ENCODE measurements around the gene PLCZ1. TPM values are rescaled to one million over a fixed set of nuclear protein-coding genes. Genes with fewer than 3 reads are reported as not detected.
"Not testable (repeated sequence)": the region's sequence is repeated elsewhere in the genome, so short reads cannot be mapped to it uniquely, and the experiment has no call there.

Gene PLCZ1
- polyA plus RNA-seq, 1 donor, result 1.3 TPM

- no peak for DNase-seq
Observed at GRCh38 chr12:18703911-18704310, 33.9 kb downstream of the PLCZ1 start.

GRCh38 chr12:18703321-18703720 lies 34.5 kb downstream of the PLCZ1 start:
- DNase-seq, result peak; percentile 14

- no peak for DNase-seq
Observed at GRCh38 chr12:18700271-18700670, 37.5 kb downstream of the PLCZ1 start.

- no peak for DNase-seq
Observed at GRCh38 chr12:18696971-18697602, 40.7 kb downstream of the PLCZ1 start.

- DNase-seq, result not testable (repeated sequence)
Observed at GRCh38 chr12:18693986-18694385, 43.8 kb downstream of the PLCZ1 start.

- no peak for DNase-seq
Observed at GRCh38 chr12:18690653-18691052, 47.2 kb downstream of the PLCZ1 start.

GRCh38 chr12:18689771-18690170 lies 48.0 kb downstream of the PLCZ1 start:
- DNase-seq, result no peak

- DNase-seq, result no peak
Observed at GRCh38 chr12:18684430-18684829, 53.4 kb downstream of the PLCZ1 start.

- no peak for DNase-seq
Observed at GRCh38 chr12:18683327-18684013, 54.3 kb downstream of the PLCZ1 start.

- DNase-seq, result no peak
Observed at GRCh38 chr12:18681818-18682217, 56.0 kb downstream of the PLCZ1 start.

GRCh38 chr12:18676996-18677588 lies 60.7 kb downstream of the PLCZ1 start:
- no peak for DNase-seq

GRCh38 chr12:18676141-18676540 lies 61.7 kb downstream of the PLCZ1 start:
- DNase-seq, result no peak

- DNase-seq, result no peak
Observed at GRCh38 chr12:18658829-18659228, 79.0 kb downstream of the PLCZ1 start.

GRCh38 chr12:18658179-18658578 lies 79.6 kb downstream of the PLCZ1 start:
- no peak for DNase-seq

GRCh38 chr12:18655351-18655750 lies 82.5 kb downstream of the PLCZ1 start:
- DNase-seq, result no peak

GRCh38 chr12:18653465-18653864 lies 84.3 kb downstream of the PLCZ1 start:
- no peak for DNase-seq

GRCh38 chr12:18652596-18652995 lies 85.2 kb downstream of the PLCZ1 start:
- no peak for DNase-seq

- no peak for DNase-seq
Observed at GRCh38 chr12:18651525-18651924, 86.3 kb downstream of the PLCZ1 start.

- no peak for DNase-seq
Observed at GRCh38 chr12:18646286-18646890, 91.4 kb downstream of the PLCZ1 start.

GRCh38 chr12:18644564-18644963 lies 93.2 kb downstream of the PLCZ1 start:
- DNase-seq, result no peak

- peak; percentile 82 for DNase-seq
Observed at GRCh38 chr12:18643681-18644080, 94.1 kb downstream of the PLCZ1 start.

GRCh38 chr12:18640321-18640955 lies 97.4 kb downstream of the PLCZ1 start:
- DNase-seq, result peak; percentile 7

- no peak for DNase-seq
Observed at GRCh38 chr12:18634382-18634781, 103.4 kb downstream of the PLCZ1 start.

Measured in left kidney (tissue), 2 donors.